NK-92 (cell line): ENCODE data around the gene KIAA0825.
"Not testable (repeated sequence)": the region's sequence is repeated elsewhere in the genome, so short reads cannot be mapped to it uniquely, and the experiment has no call there.

Experiments used
- DNase-seq: peaks from one replicate; lab custom pipeline; 2025; ENCODE audit not compliant: unreplicated experiment; lab: John Stamatoyannopoulos, UW

The KIAA0825 gene

GRCh38 chr5:94192658-94193391 lies 425.6 kb downstream of the KIAA0825 start:
- DNase-seq = no peak

GRCh38 chr5:94191604-94192003 lies 426.8 kb downstream of the KIAA0825 start:
- no peak for DNase-seq

GRCh38 chr5:94188725-94189124 lies 429.7 kb downstream of the KIAA0825 start:
- DNase-seq = no peak

- no peak for DNase-seq
These were observed 433.5 kb downstream of the KIAA0825 start for GRCh38 chr5:94184870-94185269.

- no peak for DNase-seq
These were observed 436.5 kb downstream of the KIAA0825 start for GRCh38 chr5:94181895-94182294.

- no peak for DNase-seq
These were observed 437.6 kb downstream of the KIAA0825 start for GRCh38 chr5:94180761-94181160.

GRCh38 chr5:94175912-94176311 lies 442.5 kb downstream of the KIAA0825 start:
- DNase-seq = no peak

- DNase-seq = no peak
These were observed 443.5 kb downstream of the KIAA0825 start for GRCh38 chr5:94174748-94175411.

- DNase-seq = no peak
These were observed 445.3 kb downstream of the KIAA0825 start for GRCh38 chr5:94173100-94173499.

- DNase-seq = not testable (repeated sequence)
These were observed 447.3 kb downstream of the KIAA0825 start for GRCh38 chr5:94171070-94171469.

GRCh38 chr5:94170158-94170557 lies 448.2 kb downstream of the KIAA0825 start:
- DNase-seq = not testable (repeated sequence)

GRCh38 chr5:94168151-94168550 lies 450.3 kb downstream of the KIAA0825 start:
- DNase-seq = no peak

- DNase-seq = no peak
These were observed 456.6 kb downstream of the KIAA0825 start for GRCh38 chr5:94161801-94162200.

- DNase-seq = no peak
These were observed 459.3 kb downstream of the KIAA0825 start for GRCh38 chr5:94159144-94159543.

GRCh38 chr5:94157704-94158539 lies 460.5 kb downstream of the KIAA0825 start:
- DNase-seq = no peak

- DNase-seq = no peak
These were observed 463.7 kb downstream of the KIAA0825 start for GRCh38 chr5:94154672-94155071.

GRCh38 chr5:94153736-94154450 lies 464.5 kb downstream of the KIAA0825 start:
- DNase-seq = no peak

GRCh38 chr5:94143621-94144020 lies 474.8 kb downstream of the KIAA0825 start:
- not testable (repeated sequence) for DNase-seq

GRCh38 chr5:94140300-94140699 lies 478.1 kb downstream of the KIAA0825 start:
- no peak for DNase-seq

GRCh38 chr5:94130077-94130476 lies 488.3 kb downstream of the KIAA0825 start:
- DNase-seq = no peak

GRCh38 chr5:94125107-94125506 lies 493.3 kb downstream of the KIAA0825 start:
- no peak for DNase-seq
